HG02970 (cell line): ENCODE measurements around the gene ACR.
"Not testable (repeated sequence)": the region's sequence is repeated elsewhere in the genome, so short reads cannot be mapped to it uniquely, and the experiment has no call there.

Source experiments
- ATAC-seq: cut with Tn5 transposase; IDR thresholded peaks from one replicate; pipeline ENCODE4 v1.9.1; 2021; ENCODE audit warnings: mild to moderate bottlenecking, moderate library complexity, moderate number of reproducible peaks; ENCODE audit not compliant: unreplicated experiment, low FRiP score

Gene ACR

DNA sequence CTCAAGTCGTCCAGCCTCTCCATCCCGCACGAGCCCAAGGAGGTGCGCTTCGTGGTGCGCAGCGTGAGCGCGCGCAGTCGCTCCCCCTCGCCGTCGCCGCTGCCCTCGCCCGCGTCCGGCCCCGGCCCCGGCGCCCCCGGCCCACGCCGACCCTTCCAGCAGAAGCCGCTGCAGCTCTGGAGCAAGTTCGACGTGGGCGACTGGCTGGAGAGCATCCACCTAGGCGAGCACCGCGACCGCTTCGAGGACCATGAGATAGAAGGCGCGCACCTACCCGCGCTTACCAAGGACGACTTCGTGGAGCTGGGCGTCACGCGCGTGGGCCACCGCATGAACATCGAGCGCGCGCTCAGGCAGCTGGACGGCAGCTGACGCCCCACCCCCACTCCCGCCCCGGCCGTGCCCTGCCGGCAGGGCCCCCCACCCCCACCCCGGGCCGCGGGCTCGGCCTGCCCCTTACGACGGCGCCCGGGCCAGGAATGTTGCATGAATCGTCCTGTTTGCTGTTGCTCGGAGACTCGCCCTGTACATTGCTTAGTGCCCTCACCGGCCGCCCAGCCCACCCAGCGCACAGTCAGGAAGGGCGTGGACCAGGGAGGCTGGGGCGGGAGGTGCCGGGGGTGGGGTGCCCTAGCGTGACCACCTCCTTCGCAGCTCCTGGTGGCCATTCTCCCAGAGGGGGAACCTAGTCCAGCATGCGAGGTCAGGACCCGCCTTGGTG lies 6.9 kb upstream of the ACR start:
- ATAC-seq, result no peak

GRCh38 chr22:50731811-50732624 lies 6.0 kb upstream of the ACR start:
- ATAC-seq, result no peak

DNA sequence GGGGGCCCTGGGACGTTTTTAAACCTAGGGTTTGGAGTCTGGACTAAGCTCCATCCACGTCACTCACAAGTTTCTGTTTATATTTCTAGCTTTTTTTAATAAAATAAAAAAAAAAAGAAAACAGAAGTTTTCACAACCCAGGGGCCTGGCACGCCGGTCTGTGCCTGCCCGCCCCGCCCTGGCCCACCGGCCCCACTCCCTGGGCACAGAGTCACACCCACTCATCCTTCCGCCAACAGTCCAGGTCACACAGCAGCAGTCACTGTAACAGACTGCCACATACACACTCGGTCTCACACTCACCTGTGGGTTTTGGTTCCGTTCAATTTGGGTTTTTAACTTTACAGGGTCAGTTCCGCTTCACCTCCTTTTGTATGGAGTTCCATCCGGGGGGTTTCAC lies 5.3 kb upstream of the ACR start:
- no peak for ATAC-seq

GRCh38 chr22:50733521-50734342 lies 4.3 kb upstream of the ACR start:
- no peak for ATAC-seq

GRCh38 chr22:50734343-50734771 lies 3.6 kb upstream of the ACR start:
- ATAC-seq, result no peak

- ATAC-seq, result no peak
These were observed 2.8 kb upstream of the ACR start for GRCh38 chr22:50734986-50735738.

DNA sequence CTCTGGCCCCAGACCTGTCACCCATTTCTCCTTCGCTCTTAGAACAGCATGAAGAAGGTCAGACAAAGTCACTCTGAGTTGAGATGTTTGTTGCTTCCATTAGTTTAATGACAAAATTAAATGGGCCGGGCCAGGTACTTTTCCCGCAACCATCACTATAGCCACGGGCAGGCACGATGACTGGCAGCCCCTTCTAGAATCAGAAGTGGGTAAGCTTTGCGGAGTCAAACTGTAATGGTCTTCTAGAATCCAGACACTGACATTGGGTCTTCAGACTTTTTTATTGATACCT lies 2.3 kb upstream of the ACR start:
- ATAC-seq, result no peak

- no peak for ATAC-seq
These were observed 734 bp downstream of the ACR start for GRCh38 chr22:50738649-50739227.

DNA sequence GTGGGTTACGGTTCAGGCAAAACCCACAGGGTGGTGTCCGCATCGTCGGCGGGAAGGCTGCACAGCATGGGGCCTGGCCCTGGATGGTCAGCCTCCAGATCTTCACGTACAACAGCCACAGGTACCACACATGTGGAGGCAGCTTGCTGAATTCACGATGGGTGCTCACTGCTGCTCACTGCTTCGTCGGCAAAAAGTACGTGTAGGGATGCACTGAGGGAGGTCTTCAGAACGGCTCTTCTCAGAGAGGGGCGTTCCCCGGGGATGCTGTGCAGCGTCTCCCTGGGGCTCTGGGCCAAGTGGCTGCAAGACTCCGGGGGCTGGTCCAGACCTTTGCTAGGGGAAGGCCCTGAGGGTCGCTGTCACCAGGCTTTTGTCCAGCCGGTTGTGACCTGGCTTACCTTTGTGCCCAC lies 1.3 kb downstream of the ACR start:
- ATAC-seq, result no peak

GRCh38 chr22:50739894-50740293 lies 1.9 kb downstream of the ACR start:
- ATAC-seq, result no peak

- not testable (repeated sequence) for ATAC-seq
These were observed 2.7 kb downstream of the ACR start for GRCh38 chr22:50740714-50741113.

GRCh38 chr22:50744424-50744823 lies 6.4 kb downstream of the ACR start:
- ATAC-seq, result not testable (repeated sequence)

DNA sequence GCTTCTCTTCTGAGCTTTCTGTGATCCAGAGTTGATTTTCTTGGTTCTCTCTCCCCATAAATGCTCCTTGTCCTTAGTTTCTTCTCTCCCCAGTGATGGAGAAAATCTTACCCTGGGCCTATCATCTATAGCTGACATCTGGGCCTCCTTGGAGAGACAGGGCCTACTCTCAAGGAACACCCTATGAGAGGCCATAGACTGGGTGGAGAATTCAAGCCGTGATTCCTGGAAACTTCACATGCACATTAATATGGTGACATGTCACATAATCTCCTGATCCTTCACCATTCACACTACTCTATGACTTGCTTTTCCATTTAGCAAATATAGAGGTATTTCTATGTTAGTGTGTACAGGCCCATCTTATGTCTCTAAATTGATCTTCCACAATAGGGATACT lies 9.5 kb downstream of the ACR start:
- not testable (repeated sequence) for ATAC-seq

GRCh38 chr22:50748630-50749029 lies 10.6 kb downstream of the ACR start:
- ATAC-seq, result not testable (repeated sequence)

- ATAC-seq, result not testable (repeated sequence)
These were observed 11.5 kb downstream of the ACR start for GRCh38 chr22:50749302-50750074.

DNA sequence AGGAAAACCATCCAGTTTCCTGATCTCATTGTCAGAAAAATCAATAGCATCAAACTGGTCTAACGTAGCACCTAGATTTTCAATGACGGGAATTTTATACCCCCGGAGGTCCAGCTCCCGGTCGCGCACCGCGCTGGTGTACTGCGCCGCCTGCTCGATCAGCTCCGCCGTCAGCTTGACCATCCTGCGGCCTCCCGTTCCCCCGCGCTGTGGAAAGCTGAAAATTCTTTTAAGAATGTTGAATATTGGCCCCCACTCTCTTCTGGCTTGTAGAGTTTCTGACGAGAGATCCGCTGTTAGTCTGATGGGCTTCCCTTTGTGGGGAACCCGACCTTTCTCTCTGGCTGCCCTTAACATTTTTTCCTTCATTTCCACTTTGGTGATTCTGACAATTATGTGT lies 17.2 kb downstream of the ACR start:
- not testable (repeated sequence) for ATAC-seq

DNA sequence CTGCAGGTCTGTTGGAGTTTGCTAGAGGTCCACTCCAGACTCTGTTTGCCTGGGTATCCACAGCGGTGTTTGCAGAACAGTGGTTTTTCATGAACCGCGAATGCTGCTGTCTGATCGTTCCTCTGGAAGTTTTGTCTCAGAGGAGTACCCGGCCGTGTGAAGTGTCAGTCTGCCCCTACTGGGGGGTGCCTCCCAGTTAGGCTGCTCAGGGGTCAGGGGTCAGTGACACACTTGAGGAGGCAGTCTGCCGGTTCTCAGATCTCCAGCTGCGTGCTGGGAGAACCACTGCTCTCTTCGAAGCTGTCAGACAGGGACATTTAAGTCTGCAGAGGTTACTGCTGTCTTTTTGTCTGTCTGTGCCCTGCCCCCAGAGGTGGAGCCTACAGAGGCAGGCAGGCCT lies 18.4 kb downstream of the ACR start:
- ATAC-seq, result not testable (repeated sequence)

DNA sequence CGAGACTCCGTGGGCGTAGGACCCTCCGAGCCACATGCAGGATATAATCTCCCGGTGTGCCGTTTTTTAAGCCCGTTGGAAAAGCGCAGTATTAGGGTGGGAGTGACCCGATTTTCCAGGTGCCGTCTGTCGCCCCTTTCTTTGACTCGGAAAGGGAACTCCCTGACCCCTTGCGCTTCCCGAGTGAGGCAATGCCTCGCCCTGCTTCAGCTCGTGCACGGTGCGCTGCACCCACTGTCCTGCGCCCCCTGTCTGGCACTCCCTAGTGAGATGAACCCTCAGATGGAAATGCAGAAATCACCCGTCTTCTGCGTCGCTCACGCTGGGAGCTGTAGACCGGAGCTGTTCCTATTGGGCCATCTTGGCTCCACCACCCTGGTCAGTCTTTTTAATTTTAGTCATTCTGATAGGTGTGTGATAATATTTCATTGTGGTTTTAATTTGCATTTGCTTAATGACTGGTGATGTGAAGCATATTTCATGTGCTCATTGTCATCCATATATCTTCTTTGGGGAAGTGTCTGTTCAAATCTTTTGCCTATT lies 19.0 kb downstream of the ACR start:
- ATAC-seq, result not testable (repeated sequence)
